ENCODE measurements around the gene SLC25A28.

Gene SLC25A28

GRCh38 chr10:99579971-99580370 is 40.3 kb downstream of the SLC25A28 start:
- TF ChIP-seq CTCF (IDR thresholded peaks at IDR 0.05; ENCODE audit: extremely low read depth, missing control alignments), result no peak
- no peak for DNase-seq (ENCODE audit: low spot score)

GRCh38 chr10:99573790-99574189 is 46.4 kb downstream of the SLC25A28 start:
- no peak for DNase-seq (ENCODE audit: low spot score)

GRCh38 chr10:99571816-99572215 is 48.4 kb downstream of the SLC25A28 start:
- TF ChIP-seq CTCF (IDR thresholded peaks at IDR 0.05; ENCODE audit: extremely low read depth, missing control alignments), result no peak
- DNase-seq (ENCODE audit: low spot score), result no peak

More at GRCh38 chr10:99573790-99574189, 46.4 kb downstream of the SLC25A28 start:
- TF ChIP-seq CTCF (IDR thresholded peaks at IDR 0.05; ENCODE audit: extremely low read depth, missing control alignments), result no peak

GRCh38 chr10:99569961-99570360 is 50.3 kb downstream of the SLC25A28 start:
- TF ChIP-seq CTCF (IDR thresholded peaks at IDR 0.05; ENCODE audit: extremely low read depth, missing control alignments), result no peak
- DNase-seq (ENCODE audit: low spot score), result no peak

- no peak for DNase-seq (ENCODE audit: low spot score)
Observed at GRCh38 chr10:99569253-99569939, 50.8 kb downstream of the SLC25A28 start.

GRCh38 chr10:99565166-99565565 is 55.1 kb downstream of the SLC25A28 start:
- no peak for DNase-seq (ENCODE audit: low spot score)
- TF ChIP-seq CTCF (IDR thresholded peaks at IDR 0.05; ENCODE audit: extremely low read depth, missing control alignments), result no peak

More at GRCh38 chr10:99569253-99569939, 50.8 kb downstream of the SLC25A28 start:
- no peak for TF ChIP-seq CTCF (IDR thresholded peaks at IDR 0.05; ENCODE audit: extremely low read depth, missing control alignments)

- DNase-seq (ENCODE audit: low spot score), result no peak
- TF ChIP-seq CTCF (IDR thresholded peaks at IDR 0.05; ENCODE audit: extremely low read depth, missing control alignments), result no peak
Observed at GRCh38 chr10:99564361-99564760, 55.9 kb downstream of the SLC25A28 start.

Measured in GM20000 (cell line).